ENCODE results near the gene FCN1. TPM values are rescaled to one million over a fixed set of nuclear protein-coding genes. Genes with fewer than 3 reads are reported as not detected.

Gene FCN1
- total RNA-seq, 1 donor = not detected

- H3K27me3 ChIP-seq (ENCODE audit: insufficient read depth, low read length) = peaks cover 7% of the 10 kb centered on the region
- no peaks in the 10 kb centered on the region for H3K79me2 ChIP-seq (ENCODE audit: insufficient read depth, low read length)
- TF ChIP-seq CTCF (IDR thresholded peaks at IDR 0.05; ENCODE audit: extremely low read depth, low read depth, low read length) = no peak
- no peaks in the 10 kb centered on the region for H4K20me1 ChIP-seq (ENCODE audit: insufficient read depth, low read length)
- H3K36me3 ChIP-seq (ENCODE audit: insufficient read depth, low read length) = no peaks in the 10 kb centered on the region
- peak; percentile 66 for DNase-seq (ENCODE audit: insufficient read length, low spot score, missing footprints)
- H3K27ac ChIP-seq (ENCODE audit: low read depth, low read length) = no peak overlapping the region
- H3K4me2 ChIP-seq (ENCODE audit: insufficient read depth, low read length) = no peak overlapping the region
- H2AFZ ChIP-seq (ENCODE audit: low read length) = no peak overlapping the region
- H3K4me3 ChIP-seq (ENCODE audit: insufficient read depth, low read length) = no peak overlapping the region
- H3K9me3 ChIP-seq (ENCODE audit: low read depth, low read length) = no peaks in the 10 kb centered on the region
- H3K4me1 ChIP-seq (ENCODE audit: insufficient read depth, low read length) = no peaks in the 10 kb centered on the region
Measured at GRCh38 chr9:134870746-134871662, 46.7 kb downstream of the FCN1 start.

GRCh38 chr9:134870301-134870694, 47.4 kb downstream of the FCN1 start:
- Histone ChIP-seq H2AFZ (ENCODE audit: low read length) (no peak overlapping the region), H3K4me1 (ENCODE audit: insufficient read depth, low read length) (no peaks in the 10 kb centered on the region), H4K20me1 (ENCODE audit: insufficient read depth, low read length) (no peaks in the 10 kb centered on the region), H3K27me3 (ENCODE audit: insufficient read depth, low read length) (peaks cover 7% of the 10 kb centered on the region), H3K36me3 (ENCODE audit: insufficient read depth, low read length) (no peaks in the 10 kb centered on the region), H3K9me3 (ENCODE audit: low read depth, low read length) (no peaks in the 10 kb centered on the region), H3K79me2 (ENCODE audit: insufficient read depth, low read length) (no peaks in the 10 kb centered on the region), H3K27ac (ENCODE audit: low read depth, low read length) (no peak overlapping the region), H3K4me2 (ENCODE audit: insufficient read depth, low read length) (no peak overlapping the region), H3K4me3 (ENCODE audit: insufficient read depth, low read length) (no peak overlapping the region)
- no peak for TF ChIP-seq CTCF (IDR thresholded peaks at IDR 0.05; ENCODE audit: extremely low read depth, low read depth, low read length)
- DNase-seq (ENCODE audit: insufficient read length, low spot score, missing footprints) = no peak

DNA sequence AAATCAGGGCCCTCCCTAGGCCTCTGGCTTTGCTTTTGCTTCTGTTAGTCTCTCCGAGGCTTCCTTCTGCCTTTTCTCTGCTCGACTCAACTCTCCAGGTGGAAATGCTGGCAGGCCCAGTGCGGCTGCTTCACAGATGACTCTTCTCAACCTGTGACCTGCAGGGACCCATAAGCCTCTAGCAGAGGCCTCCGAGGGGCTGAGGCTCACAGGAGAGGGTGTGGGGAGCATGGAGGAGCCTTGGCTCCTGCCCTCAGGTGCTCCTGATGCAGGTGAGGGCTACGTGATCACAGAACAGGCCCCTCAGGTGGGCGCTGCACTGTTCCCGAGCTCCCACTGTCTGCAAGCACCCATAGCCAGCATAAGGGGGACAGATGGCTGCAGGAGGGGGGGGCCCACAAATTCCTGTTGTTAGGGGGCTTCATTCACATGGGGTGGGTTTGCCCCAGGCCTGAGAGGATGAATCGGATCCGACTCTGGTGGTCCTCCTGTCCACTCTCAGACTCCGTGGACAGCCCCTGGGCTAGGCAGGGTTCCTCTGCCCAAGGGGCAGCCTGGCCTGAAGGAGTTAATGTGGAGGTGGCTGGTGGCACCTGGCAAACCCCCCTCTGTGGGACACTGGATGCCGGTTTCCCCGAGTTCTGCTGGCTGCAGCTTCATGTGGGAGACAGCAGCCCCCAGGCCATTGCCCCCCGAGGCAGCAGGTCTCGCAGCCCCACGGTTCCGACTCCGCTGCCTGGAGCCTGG, 48.0 kb downstream of the FCN1 start:
- Histone ChIP-seq H3K36me3 (ENCODE audit: insufficient read depth, low read length) (no peaks in the 10 kb centered on the region), H3K4me2 (ENCODE audit: insufficient read depth, low read length) (no peak overlapping the region), H3K9me3 (ENCODE audit: low read depth, low read length) (no peaks in the 10 kb centered on the region), H3K4me3 (ENCODE audit: insufficient read depth, low read length) (no peak overlapping the region), H3K27ac (ENCODE audit: low read depth, low read length) (no peak overlapping the region), H2AFZ (ENCODE audit: low read length) (no peak overlapping the region), H3K27me3 (ENCODE audit: insufficient read depth, low read length) (peaks cover 8% of the 10 kb centered on the region), H4K20me1 (ENCODE audit: insufficient read depth, low read length) (no peaks in the 10 kb centered on the region), H3K79me2 (ENCODE audit: insufficient read depth, low read length) (no peaks in the 10 kb centered on the region), H3K4me1 (ENCODE audit: insufficient read depth, low read length) (no peaks in the 10 kb centered on the region)
- DNase-seq (ENCODE audit: insufficient read length, low spot score, missing footprints) = peak; percentile 56
- TF ChIP-seq CTCF (IDR thresholded peaks at IDR 0.05; ENCODE audit: extremely low read depth, low read depth, low read length) = no peak

Data from osteoblast (primary cell).